HPDE6-E6E7 (cell line): Measurements from ENCODE around the gene ANO6.

Experiments
- DNase-seq: peaks from one replicate; pipeline ENCODE4 v3.0.0; 2011; ENCODE audit warnings: missing footprints; ENCODE audit errors: extremely low spot score

The ANO6 gene

GRCh38 chr12:45398552-45398951 lies 182.7 kb downstream of the ANO6 start:
- no peak for DNase-seq

GRCh38 chr12:45400991-45401390 lies 185.1 kb downstream of the ANO6 start:
- DNase-seq, result no peak

GRCh38 chr12:45402288-45402687 lies 186.4 kb downstream of the ANO6 start:
- DNase-seq, result no peak

- DNase-seq, result no peak
Measured at GRCh38 chr12:45406988-45407850, 191.3 kb downstream of the ANO6 start.

- no peak for DNase-seq
Measured at GRCh38 chr12:45407981-45408728, 192.3 kb downstream of the ANO6 start.

- no peak for DNase-seq
Measured at GRCh38 chr12:45408729-45409114, 192.8 kb downstream of the ANO6 start.

- no peak for DNase-seq
Measured at GRCh38 chr12:45409966-45410365, 194.1 kb downstream of the ANO6 start.

GRCh38 chr12:45411626-45412025 lies 195.7 kb downstream of the ANO6 start:
- DNase-seq, result no peak

GRCh38 chr12:45415393-45415817 lies 199.5 kb downstream of the ANO6 start:
- DNase-seq, result peak; percentile 93

GRCh38 chr12:45416126-45416525 lies 200.2 kb downstream of the ANO6 start:
- no peak for DNase-seq

GRCh38 chr12:45418520-45418919 lies 202.6 kb downstream of the ANO6 start:
- DNase-seq, result no peak

GRCh38 chr12:45419317-45419814 lies 203.5 kb downstream of the ANO6 start:
- no peak for DNase-seq

- no peak for DNase-seq
Measured at GRCh38 chr12:45421736-45422135, 205.8 kb downstream of the ANO6 start.

- no peak for DNase-seq
Measured at GRCh38 chr12:45423931-45424330, 208.0 kb downstream of the ANO6 start.

- no peak for DNase-seq
Measured at GRCh38 chr12:45425426-45425825, 209.5 kb downstream of the ANO6 start.

GRCh38 chr12:45426294-45426693 lies 210.4 kb downstream of the ANO6 start:
- no peak for DNase-seq

- DNase-seq, result no peak
Measured at GRCh38 chr12:45427042-45427441, 211.1 kb downstream of the ANO6 start.

- DNase-seq, result no peak
Measured at GRCh38 chr12:45429831-45430230, 213.9 kb downstream of the ANO6 start.

GRCh38 chr12:45431126-45431525 lies 215.2 kb downstream of the ANO6 start:
- no peak for DNase-seq

GRCh38 chr12:45432710-45433109 lies 216.8 kb downstream of the ANO6 start:
- DNase-seq, result no peak

GRCh38 chr12:45433441-45433868 lies 217.6 kb downstream of the ANO6 start:
- no peak for DNase-seq

- no peak for DNase-seq
Measured at GRCh38 chr12:45434094-45434493, 218.2 kb downstream of the ANO6 start.
